ENCODE data around the gene SLC35D2. TPM values are rescaled to one million over a fixed set of nuclear protein-coding genes. Genes with fewer than 3 reads are reported as not detected.

Gene SLC35D2
- total RNA-seq, 1 donor from 2014 or later = 11.9 TPM

DNA sequence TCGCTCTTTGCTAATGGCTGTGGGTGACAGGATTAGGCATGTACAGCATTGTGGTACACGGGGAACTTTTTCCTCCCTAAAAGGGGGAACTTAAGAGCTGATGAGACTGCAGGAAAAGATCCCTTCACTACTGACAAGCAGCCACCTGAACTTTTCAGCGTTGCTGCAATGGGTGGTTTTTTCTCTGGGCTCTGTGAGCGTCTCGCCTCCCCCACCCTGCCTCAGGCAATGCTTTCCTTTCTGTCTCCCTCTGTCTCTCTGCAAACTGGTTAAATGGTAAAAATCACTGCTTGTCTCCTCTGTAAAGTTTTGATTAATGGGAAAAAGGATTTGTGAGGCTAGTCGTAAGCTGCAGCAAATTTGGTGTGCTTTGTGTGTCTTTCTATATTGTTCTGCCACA, 101.9 kb downstream of the SLC35D2 start:
- Histone ChIP-seq H3K27me3 (no peaks in the 10 kb centered on the region), H3K27ac (no peak overlapping the region), H3K4me3 (no peak overlapping the region), H3K36me3 (no peaks in the 10 kb centered on the region), H3K9me3 (no peaks in the 10 kb centered on the region), H3K4me1 (no peaks in the 10 kb centered on the region)
- intact Hi-C loops (cut with DNase I) = no loop called here
- no peak for TF ChIP-seq CTCF (IDR thresholded peaks at IDR 0.05)
- DNase-seq (ENCODE audit: low spot score in 2 of 2) = no peak

GRCh38 chr9:96279932-96280331, 103.6 kb downstream of the SLC35D2 start:
- intact Hi-C loops (cut with DNase I) = no loop called here
- Histone ChIP-seq H3K4me1 (no peaks in the 10 kb centered on the region), H3K27ac (no peak overlapping the region), H3K27me3 (no peaks in the 10 kb centered on the region), H3K9me3 (peaks cover 0 to 6% of the 10 kb centered on the region in 2 donors), H3K4me3 (no peak overlapping the region), H3K36me3 (no peaks in the 10 kb centered on the region)
- no peak for TF ChIP-seq CTCF (IDR thresholded peaks at IDR 0.05)
- no peak for DNase-seq (ENCODE audit: low spot score in 2 of 2)

DNA sequence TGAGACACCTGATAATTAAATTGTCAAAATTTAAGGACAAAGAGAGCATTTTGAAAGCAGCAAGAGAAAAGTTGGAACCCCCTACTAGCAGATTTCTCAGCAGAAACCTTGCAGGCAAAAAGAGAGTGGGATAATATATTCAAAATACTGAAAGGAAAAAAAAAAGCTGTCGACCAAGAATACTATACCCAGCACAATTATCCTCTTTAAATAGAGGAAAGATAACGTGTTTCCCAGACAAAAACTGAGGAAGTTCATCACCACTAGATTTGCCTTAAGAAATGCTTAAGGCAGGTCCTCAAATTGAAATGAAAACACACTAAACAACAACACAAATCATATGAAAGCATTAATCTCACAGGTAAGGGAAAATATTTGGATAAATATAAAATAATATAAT, 108.6 kb downstream of the SLC35D2 start:
- Histone ChIP-seq H3K36me3 (no peaks in the 10 kb centered on the region), H3K9me3 (peaks cover 7 to 21% of the 10 kb centered on the region in 2 donors), H3K4me1 (no peaks in the 10 kb centered on the region), H3K4me3 (no peak overlapping the region), H3K27ac (no peak overlapping the region), H3K27me3 (no peaks in the 10 kb centered on the region)
- no peak for TF ChIP-seq CTCF (IDR thresholded peaks at IDR 0.05)
- no peak for DNase-seq (ENCODE audit: low spot score in 2 of 2)
- intact Hi-C loops (cut with DNase I) = no loop called here

Other genes with a start within 250 kb of the SLC35D2 start
- not detected for gene HSD17B3, start 81.5 kb downstream of the SLC35D2 start, total RNA-seq
- 3.9 TPM for gene ZNF367, start 34.7 kb upstream of the SLC35D2 start, total RNA-seq
- 26.9 TPM for gene HABP4, start 66.5 kb upstream of the SLC35D2 start, total RNA-seq
- gene CDC14B, start 236.1 kb upstream of the SLC35D2 start, total RNA-seq = 47.8 TPM